ENCODE measurements around the gene ZNF446. TPM values are rescaled to one million over a fixed set of nuclear protein-coding genes. Genes with fewer than 3 reads are reported as not detected.
A peak's percentile ranks its signal among the peaks of the same experiment; 100 is the strongest.
"Not testable (repeated sequence)": the region's sequence is repeated elsewhere in the genome, so short reads cannot be mapped to it uniquely, and the experiment has no call there.

The ZNF446 gene
- total RNA-seq, 1 experiment from 2014 or later = 8.3 TPM

- peak; percentile 99 for DNase-seq (ENCODE audit: low read depth)
Observed at GRCh38 chr19:58499021-58499927, 23.1 kb downstream of the ZNF446 start.

GRCh38 chr19:58500242-58500641, 24.1 kb downstream of the ZNF446 start:
- DNase-seq (ENCODE audit: low read depth) = no peak

- DNase-seq (ENCODE audit: low read depth) = not testable (repeated sequence)
Observed at GRCh38 chr19:58507602-58508223, 31.6 kb downstream of the ZNF446 start.

GRCh38 chr19:58509731-58510083, 33.6 kb downstream of the ZNF446 start:
- no peak for DNase-seq (ENCODE audit: low read depth)

GRCh38 chr19:58510084-58510862, 34.1 kb downstream of the ZNF446 start:
- DNase-seq (ENCODE audit: low read depth) = no peak

GRCh38 chr19:58511353-58512208, 35.4 kb downstream of the ZNF446 start, which contains the start of gene SLC27A5:
Gene SLC27A5, minus strand, starts transcription at chr19:58511992. Its CDS starts 37 bp downstream, at chr19:58511955.
- no peak for DNase-seq (ENCODE audit: low read depth)

- no peak for DNase-seq (ENCODE audit: low read depth)
Observed at GRCh38 chr19:58513213-58513693, 37.1 kb downstream of the ZNF446 start.

GRCh38 chr19:58513694-58514563, 37.8 kb downstream of the ZNF446 start:
- peak; percentile 77 for DNase-seq (ENCODE audit: low read depth)

GRCh38 chr19:58514564-58515022, 38.4 kb downstream of the ZNF446 start:
- DNase-seq (ENCODE audit: low read depth) = no peak

- DNase-seq (ENCODE audit: low read depth) = no peak
Observed at GRCh38 chr19:58515259-58515658, 39.1 kb downstream of the ZNF446 start.

- DNase-seq (ENCODE audit: low read depth) = no peak
Observed at GRCh38 chr19:58516246-58516836, 40.2 kb downstream of the ZNF446 start.

GRCh38 chr19:58516964-58517833, 41.0 kb downstream of the ZNF446 start:
- DNase-seq (ENCODE audit: low read depth) = no peak

GRCh38 chr19:58518256-58519086, 42.3 kb downstream of the ZNF446 start:
- DNase-seq (ENCODE audit: low read depth) = no peak

- DNase-seq (ENCODE audit: low read depth) = peak; percentile 82
Observed at GRCh38 chr19:58519087-58519354, 42.9 kb downstream of the ZNF446 start.

- DNase-seq (ENCODE audit: low read depth) = peak; percentile 98
Observed at GRCh38 chr19:58519355-58520256, 43.5 kb downstream of the ZNF446 start, which contains the start of gene ZBTB45. Gene ZBTB45, minus strand, starts transcription at chr19:58519810. Its CDS starts 2,137 bp downstream, at chr19:58517673.

GRCh38 chr19:58520257-58520599, 44.1 kb downstream of the ZNF446 start:
- DNase-seq (ENCODE audit: low read depth) = no peak

- no peak for DNase-seq (ENCODE audit: low read depth)
Observed at GRCh38 chr19:58521651-58522050, 45.5 kb downstream of the ZNF446 start.

All from Daoy (cell line).